Tongue (tissue), 2 donors: ENCODE data around the gene ERGIC1. TPM values are rescaled to one million over a fixed set of nuclear protein-coding genes. Genes with fewer than 3 reads are reported as not detected.

Experiments
- DNase-seq: peaks from one replicate; pipeline ENCODE4 v3.0.0-alpha.2; 2015
- total RNA-seq: library from RNA; depleted of rRNA; stranded (reverse); fragments of >200 nt; gene quantifications from one replicate; pipeline ENCODE4 v1.2.3, GENCODE V29; 2014

Gene ERGIC1
- total RNA-seq, 1 donor from 2014 or later = 67.5 TPM

- DNase-seq = no peak
These were observed 32.3 kb downstream of the ERGIC1 start for GRCh38 chr5:172866378-172866777.

- DNase-seq = peak; percentile 50
These were observed 33.0 kb downstream of the ERGIC1 start for GRCh38 chr5:172866802-172867748.

- DNase-seq = no peak
These were observed 33.8 kb downstream of the ERGIC1 start for GRCh38 chr5:172867761-172868435.

GRCh38 chr5:172868436-172868923, 34.4 kb downstream of the ERGIC1 start:
- no peak for DNase-seq

- DNase-seq = no peak
These were observed 35.0 kb downstream of the ERGIC1 start for GRCh38 chr5:172868924-172869591.

- DNase-seq = no peak
These were observed 35.6 kb downstream of the ERGIC1 start for GRCh38 chr5:172869691-172870090.

GRCh38 chr5:172870291-172870714, 36.3 kb downstream of the ERGIC1 start:
- DNase-seq = peak; percentile 84

GRCh38 chr5:172870715-172871461, 36.8 kb downstream of the ERGIC1 start:
- no peak for DNase-seq

- DNase-seq = no peak
These were observed 37.5 kb downstream of the ERGIC1 start for GRCh38 chr5:172871536-172871935.

- no peak for DNase-seq
These were observed 37.9 kb downstream of the ERGIC1 start for GRCh38 chr5:172871982-172872381.

- peak; percentile 93 for DNase-seq
These were observed 39.0 kb downstream of the ERGIC1 start for GRCh38 chr5:172872997-172873491.

- DNase-seq = no peak
These were observed 39.5 kb downstream of the ERGIC1 start for GRCh38 chr5:172873513-172873912.

GRCh38 chr5:172874647-172875504, 40.8 kb downstream of the ERGIC1 start:
- DNase-seq = no peak

GRCh38 chr5:172875505-172876279, 41.6 kb downstream of the ERGIC1 start:
- DNase-seq = no peak

GRCh38 chr5:172876578-172876977, 42.5 kb downstream of the ERGIC1 start:
- DNase-seq = no peak

GRCh38 chr5:172877466-172878260, 43.6 kb downstream of the ERGIC1 start:
- no peak for DNase-seq

- no peak for DNase-seq
These were observed 44.5 kb downstream of the ERGIC1 start for GRCh38 chr5:172878585-172878932.

GRCh38 chr5:172878933-172879752, 45.1 kb downstream of the ERGIC1 start:
- peak; percentile 48 for DNase-seq
